HepG2 (cell line): ENCODE results near the gene ZIM2. TPM values are rescaled to one million over a fixed set of nuclear protein-coding genes. Genes with fewer than 3 reads are reported as not detected.

Experiments
- AKNA ChIP-seq: sonication (generic); formaldehyde crosslinking; IDR thresholded peaks from 2 replicates; pipeline ENCODE4 v1.4.0; 2020; ENCODE audit warnings: missing genetic modification reagents, borderline replicate concordance
- BCL3 ChIP-seq: sonication (generic); formaldehyde crosslinking; IDR thresholded peaks from 2 replicates; pipeline ENCODE4 v1.5.1; 2020; ENCODE audit warnings: mild to moderate bottlenecking, missing genetic modification reagents, moderate library complexity
- HIVEP1 ChIP-seq: sonication (generic); formaldehyde crosslinking; IDR thresholded peaks from 2 replicates; pipeline ENCODE4 v1.4.0; 2020; ENCODE audit warnings: mild to moderate bottlenecking, missing genetic modification reagents
- HMG20A ChIP-seq: IDR thresholded peaks from 2 replicates; pipeline ENCODE4 v1.6.1; 2016; ENCODE audit warnings: borderline replicate concordance
- IRF9 ChIP-seq: sonication (generic); formaldehyde crosslinking; IDR thresholded peaks from 2 replicates; pipeline ENCODE4 v1.8.0; 2022; ENCODE audit warnings: missing genetic modification reagents, mild to moderate bottlenecking, borderline replicate concordance
- MAFK ChIP-seq, 2 experiments: IDR thresholded peaks in 1 of 2; conservative IDR thresholded peaks in 1 of 2; 2 replicates each; pipeline ENCODE4 v1.6.1; 2011; ENCODE audit warnings: improper control_type of control experiment in 2 of 2, low read length in 2 of 2
- MXI1 ChIP-seq: IDR thresholded peaks from 3 replicates; pipeline ENCODE4 v1.6.1; 2012; ENCODE audit warnings: low read depth, low read length, inconsistent platforms, borderline replicate concordance
- SCMH1 ChIP-seq: sonication (generic); formaldehyde crosslinking; IDR thresholded peaks from 2 replicates; pipeline ENCODE4 v1.9.0; 2021; ENCODE audit warnings: missing genetic modification reagents, mild to moderate bottlenecking, borderline replicate concordance
- SIN3B ChIP-seq: fragments of 150-350 bp; IDR thresholded peaks from 2 replicates; pipeline ENCODE4 v1.6.1; 2014; ENCODE audit warnings: low read length
- YEATS4 ChIP-seq: sonication (generic); formaldehyde crosslinking; IDR thresholded peaks from 2 replicates; pipeline ENCODE4 v1.4.0; 2020; ENCODE audit warnings: missing genetic modification reagents, borderline replicate concordance
- ZNF552 ChIP-seq: sonication (generic); formaldehyde crosslinking; IDR thresholded peaks from 2 replicates; pipeline ENCODE4 v1.9.0; 2022; ENCODE audit warnings: missing genetic modification reagents, mild to moderate bottlenecking, borderline replicate concordance
- polyA plus RNA-seq, 8 experiments: library from polyadenylated mRNA; depleted of rRNA in 3 of 8; stranded (reverse) in 7 of 8; unstranded in 1 of 8; fragments of >200 nt; fragmentation: Illumina TruSeq in 4 of 8; extraction: Trizol in 4 of 8; gene quantifications; 2 replicates each; pipeline versions ENCODE4 v1.2.1 to v1.2.3, GENCODE V29; 2011 to 2016; ENCODE audit warnings: low read depth in 4 of 8, missing spikeins in 1 of 8, mixed read lengths in 1 of 8; ENCODE audit not compliant: insufficient read depth in 1 of 8
- total RNA-seq, 5 experiments: library from RNA; depleted of rRNA; stranded (reverse); fragments of >200 nt; fragmentation: Illumina TruSeq; extraction: Trizol; gene quantifications; 2 replicates each; pipeline ENCODE4 v1.2.3, GENCODE V29; 2016; ENCODE audit warnings: low read depth in 1 of 5
- TF ChIP-seq, protein P1 (sequence below): sonication (generic); formaldehyde crosslinking; IDR thresholded peaks from 2 replicates; pipeline ENCODE4 v1.4.0; 2020; ENCODE audit warnings: missing genetic modification reagents
- TF ChIP-seq, protein P2 (sequence below): sonication (generic); IDR thresholded peaks from 2 replicates; pipeline ENCODE4 v1.6.1; 2016; ENCODE audit warnings: low read depth, borderline replicate concordance
- TF ChIP-seq, protein P3 (sequence below): sonication (generic); formaldehyde crosslinking; conservative IDR thresholded peaks from 2 replicates; pipeline ENCODE4 v1.4.0; 2020; ENCODE audit warnings: missing genetic modification reagents

ZIM2 gene
- total and polyA plus RNA-seq, 2 of the 13 experiments (the other 11 are each of a cell fraction or from before 2014, with no cell fraction given), result 7.2 to 10.3 TPM

DNA sequence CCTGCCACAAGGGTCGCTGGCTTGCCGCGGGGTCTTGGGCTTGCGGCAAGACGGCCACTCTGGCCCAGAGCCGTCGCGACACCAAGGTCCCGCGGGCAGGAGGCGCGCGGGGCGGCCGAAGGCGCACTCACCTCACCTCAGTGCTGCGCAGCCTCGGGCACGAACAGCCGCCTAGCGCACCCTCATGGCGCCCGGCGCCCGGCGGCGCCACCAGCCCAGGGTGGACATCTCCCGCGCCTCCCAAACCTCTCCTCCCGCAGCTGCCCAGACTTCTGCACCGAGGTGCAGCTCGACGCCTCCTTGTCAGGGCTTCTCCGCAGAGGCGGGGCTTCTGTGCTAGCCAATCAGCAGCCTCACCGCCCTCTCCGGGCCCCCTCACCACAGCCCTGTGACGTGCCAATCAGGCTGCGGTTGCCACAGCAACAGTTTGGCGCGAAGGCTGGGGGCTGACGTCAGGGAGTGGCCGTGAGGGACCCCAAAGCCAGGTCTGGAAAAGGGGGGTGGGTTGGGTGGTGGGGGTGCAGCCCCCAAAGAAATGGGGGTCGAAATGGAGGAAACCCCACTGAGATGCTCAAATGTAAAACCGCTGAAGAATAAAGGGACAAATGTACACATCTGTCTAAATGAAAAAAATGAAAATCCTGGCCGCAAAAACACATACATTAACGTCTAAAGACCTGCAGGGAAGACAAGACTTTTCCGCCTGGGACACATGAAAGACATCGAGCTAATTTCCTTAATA is at the start of gene ZIM2, which contains the start of gene PEG3 (continued):
- TF ChIP-seq, protein P1, sequence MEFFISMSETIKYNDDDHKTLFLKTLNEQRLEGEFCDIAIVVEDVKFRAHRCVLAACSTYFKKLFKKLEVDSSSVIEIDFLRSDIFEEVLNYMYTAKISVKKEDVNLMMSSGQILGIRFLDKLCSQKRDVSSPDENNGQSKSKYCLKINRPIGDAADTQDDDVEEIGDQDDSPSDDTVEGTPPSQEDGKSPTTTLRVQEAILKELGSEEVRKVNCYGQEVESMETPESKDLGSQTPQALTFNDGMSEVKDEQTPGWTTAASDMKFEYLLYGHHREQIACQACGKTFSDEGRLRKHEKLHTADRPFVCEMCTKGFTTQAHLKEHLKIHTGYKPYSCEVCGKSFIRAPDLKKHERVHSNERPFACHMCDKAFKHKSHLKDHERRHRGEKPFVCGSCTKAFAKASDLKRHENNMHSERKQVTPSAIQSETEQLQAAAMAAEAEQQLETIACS (CRISPR knock-in tag), result no peak
- TF ChIP-seq HIVEP1 (CRISPR knock-in tag) (no peak), HMG20A (CRISPR knock-in tag) (no peak), SIN3B (no peak), ZNF552 (CRISPR knock-in tag) (no peak), AKNA (no peak), SCMH1 (CRISPR knock-in tag) (no peak), MAFK (conservative IDR thresholded peaks at IDR 0.05 in 1 of 2, IDR thresholded peaks at IDR 0.05 in 1 of 2; ENCODE audit: low read length in 2 of 2) (no peak), BCL3 (no peak), MXI1 (peak; percentile 87; the same call in 2 of the 3 replicates), YEATS4 (no peak), IRF9 (CRISPR knock-in tag) (no peak)
- TF ChIP-seq, protein P2, sequence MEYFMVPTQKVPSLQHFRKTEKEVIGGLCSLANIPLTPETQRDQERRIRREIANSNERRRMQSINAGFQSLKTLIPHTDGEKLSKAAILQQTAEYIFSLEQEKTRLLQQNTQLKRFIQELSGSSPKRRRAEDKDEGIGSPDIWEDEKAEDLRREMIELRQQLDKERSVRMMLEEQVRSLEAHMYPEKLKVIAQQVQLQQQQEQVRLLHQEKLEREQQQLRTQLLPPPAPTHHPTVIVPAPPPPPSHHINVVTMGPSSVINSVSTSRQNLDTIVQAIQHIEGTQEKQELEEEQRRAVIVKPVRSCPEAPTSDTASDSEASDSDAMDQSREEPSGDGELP, result no peak
- TF ChIP-seq, protein P3, sequence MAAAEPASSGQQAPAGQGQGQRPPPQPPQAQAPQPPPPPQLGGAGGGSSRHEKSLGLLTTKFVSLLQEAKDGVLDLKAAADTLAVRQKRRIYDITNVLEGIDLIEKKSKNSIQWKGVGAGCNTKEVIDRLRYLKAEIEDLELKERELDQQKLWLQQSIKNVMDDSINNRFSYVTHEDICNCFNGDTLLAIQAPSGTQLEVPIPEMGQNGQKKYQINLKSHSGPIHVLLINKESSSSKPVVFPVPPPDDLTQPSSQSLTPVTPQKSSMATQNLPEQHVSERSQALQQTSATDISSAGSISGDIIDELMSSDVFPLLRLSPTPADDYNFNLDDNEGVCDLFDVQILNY (CRISPR knock-in tag), result no peak
